K562 (cell line): Measurements from ENCODE around the gene COL4A6.

Source experiments
- CTCF ChIP-seq, 3 experiments: IDR thresholded peaks in 2 of 3; conservative IDR thresholded peaks in 1 of 3; 2 replicates each; pipeline ENCODE4 v1.5.1; 2011 to 2012; ENCODE audit warnings: low read length in 3 of 3, mild to moderate bottlenecking in 3 of 3, control low read depth in 2 of 3, improper control_type of control experiment in 1 of 3, inconsistent platforms in 1 of 3, low read depth in 1 of 3, mixed read lengths in 1 of 3, moderate library complexity in 1 of 3; ENCODE audit not compliant: insufficient read depth in 2 of 3
- EZH2 ChIP-seq: IDR thresholded peaks from 2 replicates; pipeline ENCODE4 v1.6.1; 2012; ENCODE audit warnings: low read depth, mild to moderate bottlenecking, inconsistent platforms, low read length, borderline replicate concordance
- FOS ChIP-seq: IDR thresholded peaks from 3 replicates; pipeline ENCODE4 v1.6.1; 2011; ENCODE audit not compliant: insufficient read length; ENCODE audit errors: extremely low read depth
- HNRNPLL ChIP-seq: fragments of 200-400 bp; formaldehyde crosslinking; IDR thresholded peaks from 2 replicates; pipeline ENCODE4 v1.6.1; 2017; ENCODE audit warnings: low read length, low read depth, mild to moderate bottlenecking; ENCODE audit not compliant: poor library complexity, severe bottlenecking
- MTA2 ChIP-seq: fragments of 450-650 bp; IDR thresholded peaks from 2 replicates; pipeline ENCODE4 v1.6.1; 2016; ENCODE audit warnings: low read depth
- POLR2A ChIP-seq: fragments of 450-650 bp; conservative IDR thresholded peaks from 2 replicates; pipeline ENCODE4 v1.6.1; 2016
- PRDM10 ChIP-seq: fragments of 450-650 bp; IDR thresholded peaks from 2 replicates; pipeline ENCODE4 v1.6.1; 2018; ENCODE audit not compliant: partially characterized antibody
- PRPF4 ChIP-seq: fragments of 200-400 bp; formaldehyde crosslinking; IDR thresholded peaks from one replicate; pipeline ENCODE4 v1.6.1; 2017; ENCODE audit warnings: low read length, low read depth, mild to moderate bottlenecking; ENCODE audit not compliant: insufficient read depth, poor library complexity, severe bottlenecking
- RAD21 ChIP-seq, 2 experiments: fragments of 250-450 bp in 1 of 2; fragments of 450-650 bp in 1 of 2; sonication (Bioruptor Pico) in 1 of 2; formaldehyde crosslinking in 1 of 2; IDR thresholded peaks in 1 of 2; conservative IDR thresholded peaks in 1 of 2; 2 replicates each; pipeline versions ENCODE4 v1.4.0 to v1.8.0; 2020 to 2022; ENCODE audit warnings: mild to moderate bottlenecking in 2 of 2, moderate library complexity in 1 of 2
- RAD51 ChIP-seq: fragments of 450-650 bp; IDR thresholded peaks from 2 replicates; pipeline ENCODE4 v1.7.1; 2016; ENCODE audit warnings: low read depth, mild to moderate bottlenecking, borderline replicate concordance
- RBFOX2 ChIP-seq: fragments of 200-400 bp; formaldehyde crosslinking; IDR thresholded peaks from 2 replicates; pipeline ENCODE4 v1.6.1; 2017; ENCODE audit warnings: low read depth, mild to moderate bottlenecking, low read length, moderate library complexity
- ZC3H4 ChIP-seq: sonication (generic); formaldehyde crosslinking; IDR thresholded peaks from 2 replicates; pipeline ENCODE4 v1.9.0; 2021; ENCODE audit warnings: missing genetic modification reagents, borderline replicate concordance
- ZNF133 ChIP-seq: fragments of 250-450 bp; sonication (Bioruptor Pico); IDR thresholded peaks from 2 replicates; pipeline ENCODE4 v1.4.0; 2020; ENCODE audit warnings: mild to moderate bottlenecking
- ZNF232 ChIP-seq: sonication (generic); formaldehyde crosslinking; IDR thresholded peaks from 2 replicates; pipeline ENCODE4 v1.8.0; 2022; ENCODE audit warnings: mild to moderate bottlenecking, missing genetic modification reagents

GRCh38 chrX:108177351-108178142, 260.7 kb downstream of the COL4A6 start:
- TF ChIP-seq PRDM10 (no peak), ZNF232 (CRISPR knock-in tag) (no peak), RAD51 (no peak), EZH2 (no peak), RBFOX2 (no peak), RAD21 (CRISPR knock-in tag; conservative IDR thresholded peaks at IDR 0.05 in 1 of 2, IDR thresholded peaks at IDR 0.05 in 1 of 2) (no peak), ZC3H4 (CRISPR knock-in tag) (no peak), CTCF (IDR thresholded peaks at IDR 0.05 in 2 of 3, conservative IDR thresholded peaks at IDR 0.05 in 1 of 3; ENCODE audit: insufficient read depth in 2 of 3, low read depth in 1 of 3, low read length in 3 of 3) (no peak), POLR2A (no peak), HNRNPLL (no peak), FOS (no peak), PRPF4 (no peak), ZNF133 (no peak), MTA2 (no peak)
